HepG2 (cell line): Measurements from ENCODE around the gene ST8SIA3. TPM values are rescaled to one million over a fixed set of nuclear protein-coding genes. Genes with fewer than 3 reads are reported as not detected.

Experiments used
- ATAD3A ChIP-seq: sonication (generic); formaldehyde crosslinking; IDR thresholded peaks from 2 replicates; pipeline ENCODE4 v1.4.0; 2020; ENCODE audit warnings: missing genetic modification reagents
- HNRNPUL1 ChIP-seq: fragments of 200-400 bp; formaldehyde crosslinking; IDR thresholded peaks from 2 replicates; pipeline ENCODE4 v1.6.1; 2017; ENCODE audit warnings: low read depth, mild to moderate bottlenecking, low read length, moderate library complexity
- LBX2 ChIP-seq: sonication (generic); formaldehyde crosslinking; IDR thresholded peaks from 2 replicates; pipeline ENCODE4 v1.5.0; 2020; ENCODE audit warnings: missing genetic modification reagents, mild to moderate bottlenecking, borderline replicate concordance
- SCMH1 ChIP-seq: sonication (generic); formaldehyde crosslinking; IDR thresholded peaks from 2 replicates; pipeline ENCODE4 v1.9.0; 2021; ENCODE audit warnings: missing genetic modification reagents, mild to moderate bottlenecking, borderline replicate concordance
- TFE3 ChIP-seq: IDR thresholded peaks from 2 replicates; pipeline ENCODE4 v1.6.1; 2016
- U2AF2 ChIP-seq: fragments of 200-400 bp; formaldehyde crosslinking; IDR thresholded peaks from 2 replicates; pipeline ENCODE4 v1.6.1; 2017; ENCODE audit warnings: low read depth, mild to moderate bottlenecking, low read length
- ZFP90 ChIP-seq: sonication (generic); formaldehyde crosslinking; IDR thresholded peaks from 2 replicates; pipeline ENCODE4 v1.8.0; 2022; ENCODE audit warnings: missing genetic modification reagents, mild to moderate bottlenecking, inconsistent platforms, borderline replicate concordance
- ZMYM3 ChIP-seq: sonication (generic); formaldehyde crosslinking; IDR thresholded peaks from 2 replicates; pipeline ENCODE4 v1.5.1; 2020; ENCODE audit warnings: mild to moderate bottlenecking, missing genetic modification reagents
- ZNF557 ChIP-seq: sonication (generic); formaldehyde crosslinking; IDR thresholded peaks from 2 replicates; pipeline ENCODE4 v1.4.0; 2020; ENCODE audit warnings: missing genetic modification reagents
- ZNF619 ChIP-seq: sonication (generic); formaldehyde crosslinking; IDR thresholded peaks from 2 replicates; pipeline ENCODE4 v1.4.0; 2020; ENCODE audit warnings: mild to moderate bottlenecking, missing genetic modification reagents
- ZNF768 ChIP-seq: sonication (generic); formaldehyde crosslinking; IDR thresholded peaks from 2 replicates; pipeline ENCODE4 v1.4.0; 2020; ENCODE audit warnings: missing genetic modification reagents
- polyA plus RNA-seq, 8 experiments: library from polyadenylated mRNA; depleted of rRNA in 3 of 8; stranded (reverse) in 7 of 8; unstranded in 1 of 8; fragments of >200 nt; fragmentation: Illumina TruSeq in 4 of 8; extraction: Trizol in 4 of 8; gene quantifications; 2 replicates each; pipeline versions ENCODE4 v1.2.1 to v1.2.3, GENCODE V29; 2011 to 2016; ENCODE audit warnings: low read depth in 4 of 8, missing spikeins in 1 of 8, mixed read lengths in 1 of 8; ENCODE audit not compliant: insufficient read depth in 1 of 8
- total RNA-seq, 5 experiments: library from RNA; depleted of rRNA; stranded (reverse); fragments of >200 nt; fragmentation: Illumina TruSeq; extraction: Trizol; gene quantifications; 2 replicates each; pipeline ENCODE4 v1.2.3, GENCODE V29; 2016; ENCODE audit warnings: low read depth in 1 of 5
- TF ChIP-seq, protein P1 (sequence below): sonication (generic); formaldehyde crosslinking; IDR thresholded peaks from 2 replicates; pipeline ENCODE4 v1.5.0; 2020; ENCODE audit warnings: mild to moderate bottlenecking, missing genetic modification reagents
- TF ChIP-seq, protein P2 (sequence below): IDR thresholded peaks from 2 replicates; pipeline ENCODE4 v1.6.1; 2016; ENCODE audit warnings: low read depth
- TF ChIP-seq, protein P3 (sequence below): IDR thresholded peaks from 2 replicates; pipeline ENCODE4 v1.6.1; 2016; ENCODE audit warnings: mild to moderate bottlenecking
- TF ChIP-seq, protein P4 (sequence below): sonication (generic); formaldehyde crosslinking; IDR thresholded peaks from 2 replicates; pipeline ENCODE4 v1.8.1; 2022; ENCODE audit warnings: low read depth, mild to moderate bottlenecking, missing genetic modification reagents

ST8SIA3 gene
- total and polyA plus RNA-seq, 2 of the 13 experiments (the other 11 are each of a cell fraction or from before 2014, with no cell fraction given): not detected

DNA sequence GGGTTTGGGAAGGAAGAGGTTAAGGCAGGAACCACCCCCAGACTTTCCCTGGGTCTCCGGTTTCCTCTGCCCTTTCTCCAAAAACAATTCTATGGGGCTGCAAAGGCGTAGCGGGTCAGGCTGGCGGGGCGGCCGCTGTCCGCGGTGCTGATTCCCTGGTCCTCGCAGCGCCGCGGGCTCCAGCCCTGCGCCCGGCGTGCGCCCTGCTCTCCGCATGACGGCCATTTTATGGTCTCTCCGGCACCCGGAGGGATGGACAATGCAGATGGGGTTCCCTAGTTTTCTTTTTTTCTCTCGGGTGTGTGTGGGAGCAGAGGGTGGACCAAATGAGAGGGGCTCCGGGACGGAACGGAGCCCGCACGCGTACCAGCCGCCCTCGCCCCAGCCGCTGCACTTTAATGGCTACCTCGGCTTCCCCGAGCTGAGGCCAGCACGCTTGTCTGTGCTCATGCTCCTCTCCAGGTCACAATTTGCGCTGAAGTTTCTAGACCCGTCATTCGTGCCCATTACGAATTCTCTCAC lies 1.6 kb downstream of the ST8SIA3 start (continued):
- TF ChIP-seq U2AF2 (no peak), ZMYM3 (CRISPR knock-in tag) (no peak), HNRNPUL1 (no peak), LBX2 (CRISPR knock-in tag) (no peak), TFE3 (CRISPR knock-in tag) (peak; percentile 56), ATAD3A (no peak), ZFP90 (CRISPR knock-in tag) (peak; percentile 41; the same call in 1 of the 2 replicates), SCMH1 (no peak), ZNF619 (no peak), ZNF557 (CRISPR knock-in tag) (peak; percentile 34; the same call in 1 of the 2 replicates), ZNF768 (peak; percentile 64; the same call in 1 of the 2 replicates)
- TF ChIP-seq, protein P1, sequence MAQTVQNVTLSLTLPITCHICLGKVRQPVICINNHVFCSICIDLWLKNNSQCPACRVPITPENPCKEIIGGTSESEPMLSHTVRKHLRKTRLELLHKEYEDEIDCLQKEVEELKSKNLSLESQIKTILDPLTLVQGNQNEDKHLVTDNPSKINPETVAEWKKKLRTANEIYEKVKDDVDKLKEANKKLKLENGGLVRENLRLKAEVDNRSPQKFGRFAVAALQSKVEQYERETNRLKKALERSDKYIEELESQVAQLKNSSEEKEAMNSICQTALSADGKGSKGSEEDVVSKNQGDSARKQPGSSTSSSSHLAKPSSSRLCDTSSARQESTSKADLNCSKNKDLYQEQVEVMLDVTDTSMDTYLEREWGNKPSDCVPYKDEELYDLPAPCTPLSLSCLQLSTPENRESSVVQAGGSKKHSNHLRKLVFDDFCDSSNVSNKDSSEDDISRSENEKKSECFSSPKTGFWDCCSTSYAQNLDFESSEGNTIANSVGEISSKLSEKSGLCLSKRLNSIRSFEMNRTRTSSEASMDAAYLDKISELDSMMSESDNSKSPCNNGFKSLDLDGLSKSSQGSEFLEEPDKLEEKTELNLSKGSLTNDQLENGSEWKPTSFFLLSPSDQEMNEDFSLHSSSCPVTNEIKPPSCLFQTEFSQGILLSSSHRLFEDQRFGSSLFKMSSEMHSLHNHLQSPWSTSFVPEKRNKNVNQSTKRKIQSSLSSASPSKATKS (CRISPR knock-in tag): no peak
- TF ChIP-seq, protein P2, sequence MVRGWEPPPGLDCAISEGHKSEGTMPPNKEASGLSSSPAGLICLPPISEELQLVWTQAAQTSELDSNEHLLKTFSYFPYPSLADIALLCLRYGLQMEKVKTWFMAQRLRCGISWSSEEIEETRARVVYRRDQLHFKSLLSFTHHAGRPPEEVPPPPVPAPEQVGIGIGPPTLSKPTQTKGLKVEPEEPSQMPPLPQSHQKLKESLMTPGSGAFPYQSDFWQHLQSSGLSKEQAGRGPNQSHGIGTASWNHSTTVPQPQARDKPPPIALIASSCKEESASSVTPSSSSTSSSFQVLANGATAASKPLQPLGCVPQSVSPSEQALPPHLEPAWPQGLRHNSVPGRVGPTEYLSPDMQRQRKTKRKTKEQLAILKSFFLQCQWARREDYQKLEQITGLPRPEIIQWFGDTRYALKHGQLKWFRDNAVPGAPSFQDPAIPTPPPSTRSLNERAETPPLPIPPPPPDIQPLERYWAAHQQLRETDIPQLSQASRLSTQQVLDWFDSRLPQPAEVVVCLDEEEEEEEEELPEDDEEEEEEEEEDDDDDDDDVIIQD (CRISPR knock-in tag): no peak
- TF ChIP-seq, protein P3, sequence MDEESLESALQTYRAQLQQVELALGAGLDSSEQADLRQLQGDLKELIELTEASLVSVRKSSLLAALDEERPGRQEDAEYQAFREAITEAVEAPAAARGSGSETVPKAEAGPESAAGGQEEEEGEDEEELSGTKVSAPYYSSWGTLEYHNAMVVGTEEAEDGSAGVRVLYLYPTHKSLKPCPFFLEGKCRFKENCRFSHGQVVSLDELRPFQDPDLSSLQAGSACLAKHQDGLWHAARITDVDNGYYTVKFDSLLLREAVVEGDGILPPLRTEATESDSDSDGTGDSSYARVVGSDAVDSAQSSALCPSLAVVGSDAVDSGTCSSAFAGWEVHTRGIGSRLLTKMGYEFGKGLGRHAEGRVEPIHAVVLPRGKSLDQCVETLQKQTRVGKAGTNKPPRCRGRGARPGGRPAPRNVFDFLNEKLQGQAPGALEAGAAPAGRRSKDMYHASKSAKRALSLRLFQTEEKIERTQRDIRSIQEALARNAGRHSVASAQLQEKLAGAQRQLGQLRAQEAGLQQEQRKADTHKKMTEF: peak; percentile 43; the same call in 1 of the 2 replicates
- TF ChIP-seq, protein P4, sequence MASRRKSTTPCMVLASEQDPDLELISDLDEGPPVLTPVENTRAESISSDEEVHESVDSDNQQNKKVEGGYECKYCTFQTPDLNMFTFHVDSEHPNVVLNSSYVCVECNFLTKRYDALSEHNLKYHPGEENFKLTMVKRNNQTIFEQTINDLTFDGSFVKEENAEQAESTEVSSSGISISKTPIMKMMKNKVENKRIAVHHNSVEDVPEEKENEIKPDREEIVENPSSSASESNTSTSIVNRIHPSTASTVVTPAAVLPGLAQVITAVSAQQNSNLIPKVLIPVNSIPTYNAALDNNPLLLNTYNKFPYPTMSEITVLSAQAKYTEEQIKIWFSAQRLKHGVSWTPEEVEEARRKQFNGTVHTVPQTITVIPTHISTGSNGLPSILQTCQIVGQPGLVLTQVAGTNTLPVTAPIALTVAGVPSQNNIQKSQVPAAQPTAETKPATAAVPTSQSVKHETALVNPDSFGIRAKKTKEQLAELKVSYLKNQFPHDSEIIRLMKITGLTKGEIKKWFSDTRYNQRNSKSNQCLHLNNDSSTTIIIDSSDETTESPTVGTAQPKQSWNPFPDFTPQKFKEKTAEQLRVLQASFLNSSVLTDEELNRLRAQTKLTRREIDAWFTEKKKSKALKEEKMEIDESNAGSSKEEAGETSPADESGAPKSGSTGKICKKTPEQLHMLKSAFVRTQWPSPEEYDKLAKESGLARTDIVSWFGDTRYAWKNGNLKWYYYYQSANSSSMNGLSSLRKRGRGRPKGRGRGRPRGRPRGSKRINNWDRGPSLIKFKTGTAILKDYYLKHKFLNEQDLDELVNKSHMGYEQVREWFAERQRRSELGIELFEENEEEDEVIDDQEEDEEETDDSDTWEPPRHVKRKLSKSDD (CRISPR knock-in tag): peak; percentile 80; the same call in 1 of the 2 replicates
